CD8-positive, alpha-beta memory T cell (primary cell): ENCODE results near the gene ASIP. TPM values are rescaled to one million over a fixed set of nuclear protein-coding genes. Genes with fewer than 3 reads are reported as not detected.

Source experiments
- polyA plus RNA-seq: library from polyadenylated mRNA; unstranded; fragments of 300-500 nt; fragmentation: Illumina TruSeq; gene quantifications from one replicate; pipeline ENCODE4 v1.2.3, GENCODE V29; 2021
- total RNA-seq, 2 experiments: library from RNA; stranded (reverse); gene quantifications; one replicate each; pipeline ENCODE4 v1.2.3, GENCODE V29; 2021

The ASIP gene
- total and polyA plus RNA-seq, 3 experiments from 2014 or later: not detected

Other genes with a start within 250 kb of the ASIP start
- 100 to 1,000 TPM; 159 to 160 TPM for gene RALY, start 247.5 kb upstream of the ASIP start, total RNA-seq
- 230 TPM for gene RALY, start 247.5 kb upstream of the ASIP start, polyA plus RNA-seq
- gene EIF2S2, start 129.2 kb upstream of the ASIP start, total RNA-seq: 100 to 1,000 TPM; 128 to 130 TPM
- gene EIF2S2, start 129.2 kb upstream of the ASIP start, polyA plus RNA-seq: 24.2 TPM
- 100 to 1,000 TPM; 169 to 175 TPM for gene AHCY, start 61.9 kb downstream of the ASIP start, total RNA-seq
- 21.4 TPM for gene AHCY, start 61.9 kb downstream of the ASIP start, polyA plus RNA-seq
- 10 to 100 TPM; 45.6 to 51.7 TPM for gene ITCH, start 121.8 kb downstream of the ASIP start, total RNA-seq
- 38.0 TPM for gene ITCH, start 121.8 kb downstream of the ASIP start, polyA plus RNA-seq